Stimulated activated CD8-positive, alpha-beta memory T cell treated with anti-CD3 and anti-CD28 coated beads, Interleukin-12 subunit alpha, Interleukin-12 subunit beta, amount 100 ng/mL, for 24 hours (primary cell): ENCODE data around the gene FXYD6.
A peak's percentile ranks its signal among the peaks of the same experiment; 100 is the strongest.

Experiments
- DNase-seq: peaks from one replicate; pipeline ENCODE4 v3.0.0-alpha.2; 2020; ENCODE audit errors: extremely low read depth

FXYD6 gene

GRCh38 chr11:117830674-117831351 lies 45.6 kb downstream of the FXYD6 start:
- DNase-seq: no peak

- no peak for DNase-seq
These were observed 46.4 kb downstream of the FXYD6 start for GRCh38 chr11:117830072-117830471.

- DNase-seq: no peak
These were observed 47.1 kb downstream of the FXYD6 start for GRCh38 chr11:117829369-117829725.

- DNase-seq: peak; percentile 70
These were observed 47.7 kb downstream of the FXYD6 start for GRCh38 chr11:117828611-117829368.

GRCh38 chr11:117827521-117828511 lies 48.6 kb downstream of the FXYD6 start:
- DNase-seq: no peak

- no peak for DNase-seq
These were observed 49.6 kb downstream of the FXYD6 start for GRCh38 chr11:117826832-117827231.

- DNase-seq: no peak
These were observed 50.3 kb downstream of the FXYD6 start for GRCh38 chr11:117826190-117826570.

- DNase-seq: no peak
These were observed 50.8 kb downstream of the FXYD6 start for GRCh38 chr11:117825538-117826189.

GRCh38 chr11:117824571-117825537 lies 51.6 kb downstream of the FXYD6 start, which contains the start of gene FXYD2:
TSS of gene FXYD2 (minus strand) at chr11:117824744. CDS start at chr11:117824678, 66 bp downstream.
- DNase-seq: no peak

- no peak for DNase-seq
These were observed 52.5 kb downstream of the FXYD6 start for GRCh38 chr11:117823946-117824420.

- no peak for DNase-seq
These were observed 53.0 kb downstream of the FXYD6 start for GRCh38 chr11:117823294-117823945.

- DNase-seq: no peak
These were observed 54.1 kb downstream of the FXYD6 start for GRCh38 chr11:117822074-117823033.

- DNase-seq: no peak
These were observed 55.0 kb downstream of the FXYD6 start for GRCh38 chr11:117821431-117821830.

- DNase-seq: no peak
These were observed 55.9 kb downstream of the FXYD6 start for GRCh38 chr11:117820516-117820915.

- no peak for DNase-seq
These were observed 56.4 kb downstream of the FXYD6 start for GRCh38 chr11:117820071-117820470.

GRCh38 chr11:117819096-117820040 lies 57.1 kb downstream of the FXYD6 start:
- DNase-seq: no peak
